Measurements from ENCODE around the gene FERMT3. TPM values are rescaled to one million over a fixed set of nuclear protein-coding genes. Genes with fewer than 3 reads are reported as not detected.

FERMT3 gene
- total and polyA plus RNA-seq, 2 of the 13 experiments (the other 11 are each of a cell fraction or from before 2014, with no cell fraction given), result 0.29 TPM; not detected in 1

DNA sequence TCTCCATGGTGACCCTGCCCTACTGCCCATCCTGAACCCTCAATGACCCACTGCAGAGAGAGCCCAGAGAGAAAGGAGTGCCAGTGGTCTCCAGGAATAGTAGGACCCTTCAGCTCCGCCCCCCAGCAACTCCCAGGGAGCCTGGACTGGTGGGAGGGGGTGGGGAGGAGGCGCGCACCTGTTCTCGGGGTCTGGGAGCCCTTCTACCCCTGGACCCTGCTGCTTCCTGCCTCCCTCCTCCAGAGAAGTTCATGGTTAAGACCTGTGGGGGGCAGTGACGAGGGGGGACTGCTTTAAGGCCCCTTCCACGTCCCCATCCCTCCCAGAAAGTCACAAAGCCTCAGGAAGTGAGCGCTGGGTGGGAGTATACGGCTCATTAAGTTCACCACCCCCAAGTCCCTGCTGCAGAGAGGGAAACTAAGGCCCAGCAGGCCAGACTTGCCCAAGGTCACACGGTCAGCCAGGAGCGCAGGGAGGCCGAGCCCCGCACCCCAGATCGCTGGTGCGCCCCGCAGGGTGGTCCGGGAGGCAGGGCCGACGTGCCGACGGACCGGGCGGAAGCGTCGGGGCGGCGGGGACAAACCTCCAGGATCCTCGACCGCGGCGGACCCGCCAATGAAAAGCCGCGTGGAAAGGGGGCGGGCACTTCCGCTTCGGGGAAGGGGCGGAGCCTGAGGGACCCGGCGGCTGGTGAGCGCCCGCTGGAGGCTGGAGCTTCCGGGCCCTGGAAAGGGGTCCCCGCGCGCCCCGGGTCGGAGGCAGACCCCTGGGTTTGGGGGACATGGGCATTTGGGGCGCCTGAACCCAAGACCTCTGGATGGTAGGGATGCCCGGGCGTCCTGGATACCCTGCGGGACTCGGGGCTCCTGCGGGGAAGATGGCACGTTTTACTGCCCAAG is 19.3 kb downstream of the FERMT3 start, which contains the start of the genes NUDT22 and TRPT1 (continued):
- TF ChIP-seq NR2F6 (IDR thresholded peaks at IDR 0.05) (no peak), NR2F6 (CRISPR knock-in tag; IDR thresholded peaks at IDR 0.05) (peak; percentile 32; the same call in 1 of the 2 replicates), ZSCAN29 (CRISPR knock-in tag; conservative IDR thresholded peaks at IDR 0.05) (0 out of 2 replicates have a peak, but pooled peaks have one; percentile 30), RFXAP (CRISPR knock-in tag; IDR thresholded peaks at IDR 0.05; ENCODE audit: borderline replicate concordance) (no peak), ARNTL (CRISPR knock-in tag; IDR thresholded peaks at IDR 0.05) (0 out of 2 replicates have a peak, but pooled peaks have one; percentile 8), ISX (CRISPR knock-in tag; conservative IDR thresholded peaks at IDR 0.05) (0 out of 2 replicates have a peak, but pooled peaks have one; percentile 78), ZNF510 (CRISPR knock-in tag; IDR thresholded peaks at IDR 0.05; ENCODE audit: low read depth) (no peak), SIX1 (CRISPR knock-in tag; IDR thresholded peaks at IDR 0.05; ENCODE audit: borderline replicate concordance) (no peak), DRAP1 (CRISPR knock-in tag; IDR thresholded peaks at IDR 0.05) (peak; percentile 67; the same call in 1 of the 2 replicates), RXRB (CRISPR knock-in tag; IDR thresholded peaks at IDR 0.05; ENCODE audit: borderline replicate concordance) (peak; percentile 65), MEIS2 (CRISPR knock-in tag; IDR thresholded peaks at IDR 0.05) (peak; percentile 54), NFAT5 (CRISPR knock-in tag; IDR thresholded peaks at IDR 0.05) (no peak), U2AF1 (optimal IDR thresholded peaks at IDR 0.05; ENCODE audit: low read depth, low read length) (peak; percentile 38), TFAP4 (IDR thresholded peaks at IDR 0.05; ENCODE audit: borderline replicate concordance, low read depth) (0 out of 2 replicates have a peak, but pooled peaks have one; percentile 41), SALL1 (CRISPR knock-in tag; IDR thresholded peaks at IDR 0.05) (peak; percentile 71; the same call in 1 of the 2 replicates)
- TF ChIP-seq, protein P1, sequence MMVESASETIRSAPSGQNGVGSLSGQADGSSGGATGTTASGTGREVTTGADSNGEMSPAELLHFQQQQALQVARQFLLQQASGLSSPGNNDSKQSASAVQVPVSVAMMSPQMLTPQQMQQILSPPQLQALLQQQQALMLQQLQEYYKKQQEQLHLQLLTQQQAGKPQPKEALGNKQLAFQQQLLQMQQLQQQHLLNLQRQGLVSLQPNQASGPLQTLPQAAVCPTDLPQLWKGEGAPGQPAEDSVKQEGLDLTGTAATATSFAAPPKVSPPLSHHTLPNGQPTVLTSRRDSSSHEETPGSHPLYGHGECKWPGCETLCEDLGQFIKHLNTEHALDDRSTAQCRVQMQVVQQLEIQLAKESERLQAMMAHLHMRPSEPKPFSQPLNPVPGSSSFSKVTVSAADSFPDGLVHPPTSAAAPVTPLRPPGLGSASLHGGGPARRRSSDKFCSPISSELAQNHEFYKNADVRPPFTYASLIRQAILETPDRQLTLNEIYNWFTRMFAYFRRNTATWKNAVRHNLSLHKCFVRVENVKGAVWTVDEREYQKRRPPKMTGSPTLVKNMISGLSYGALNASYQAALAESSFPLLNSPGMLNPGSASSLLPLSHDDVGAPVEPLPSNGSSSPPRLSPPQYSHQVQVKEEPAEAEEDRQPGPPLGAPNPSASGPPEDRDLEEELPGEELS (CRISPR knock-in tag; IDR thresholded peaks at IDR 0.05), result peak; percentile 32; the same call in 1 of the 2 replicates
